Measurements from ENCODE around the gene TEDDM1.

- TF ChIP-seq CTCF (conservative IDR thresholded peaks at IDR 0.05; ENCODE audit: low read length) = no peak
- TF ChIP-seq EZH2phosphoT487 (IDR thresholded peaks at IDR 0.05; ENCODE audit: borderline replicate concordance, low read depth, low read length) = no peak
Measured at GRCh38 chr1:182406012-182406411, 5.5 kb upstream of the TEDDM1 start.
